T-helper 22 cell (primary cell): ENCODE measurements around the gene ROBO2.

Experiments
- DNase-seq: peaks from one replicate; pipeline ENCODE4 v3.0.0-alpha.2; 2020; ENCODE audit warnings: low read depth

Gene ROBO2

DNA sequence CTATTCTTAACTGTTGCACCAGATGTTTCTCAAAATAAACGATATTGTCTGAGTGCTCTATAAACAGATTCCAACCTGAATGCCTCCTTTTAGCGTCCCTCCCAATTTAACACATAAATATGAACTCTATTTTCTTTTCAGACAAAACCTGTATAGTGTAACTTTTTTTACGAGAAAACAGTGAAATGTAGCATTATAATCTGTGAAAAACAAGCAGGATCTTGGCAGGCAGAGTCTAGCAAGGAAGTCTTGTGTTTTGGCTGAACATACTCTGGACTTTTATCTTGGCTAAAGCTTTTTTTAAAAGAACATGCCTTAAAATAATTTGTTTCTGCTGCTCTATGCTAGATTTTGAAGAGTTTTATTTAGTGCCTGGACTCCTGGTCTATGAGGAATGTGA, 150.5 kb downstream of the ROBO2 start:
- DNase-seq, result no peak

DNA sequence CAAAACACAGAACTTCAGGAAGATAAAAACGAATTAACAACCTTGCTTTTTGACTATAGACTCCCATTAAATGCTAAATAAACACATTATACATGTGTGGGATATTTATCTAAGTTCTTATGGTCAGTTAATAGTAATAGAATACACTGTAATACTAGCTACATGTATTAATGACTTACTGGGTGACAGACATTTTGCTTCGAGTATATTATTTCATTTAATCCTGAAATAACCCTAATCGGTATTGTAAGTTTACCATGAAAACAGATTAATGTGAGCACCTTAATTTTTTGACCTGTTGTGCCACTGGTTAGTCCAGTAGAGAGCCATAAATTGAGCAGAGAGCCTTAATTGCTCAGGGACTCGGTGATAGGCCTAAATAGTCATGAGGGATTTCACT, 151.1 kb downstream of the ROBO2 start:
- no peak for DNase-seq

DNA sequence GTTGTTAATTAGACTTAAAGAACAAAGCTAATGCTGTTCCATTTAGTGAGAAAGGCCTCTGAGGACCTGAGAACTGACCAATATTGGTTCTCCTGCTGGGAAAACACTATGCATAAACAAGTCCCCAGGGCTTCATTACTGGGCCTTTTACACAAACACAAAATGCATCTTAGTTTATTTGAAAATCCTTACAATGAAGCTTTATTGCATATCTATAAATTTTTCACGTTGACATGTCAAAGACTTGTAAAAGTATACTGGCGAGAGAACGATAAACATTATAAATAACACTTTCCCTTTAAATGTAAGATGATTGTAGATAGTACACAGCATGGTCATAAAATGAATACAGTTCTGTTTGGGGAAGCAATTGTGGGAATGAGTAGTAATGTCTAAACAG, 151.7 kb downstream of the ROBO2 start:
- no peak for DNase-seq

DNA sequence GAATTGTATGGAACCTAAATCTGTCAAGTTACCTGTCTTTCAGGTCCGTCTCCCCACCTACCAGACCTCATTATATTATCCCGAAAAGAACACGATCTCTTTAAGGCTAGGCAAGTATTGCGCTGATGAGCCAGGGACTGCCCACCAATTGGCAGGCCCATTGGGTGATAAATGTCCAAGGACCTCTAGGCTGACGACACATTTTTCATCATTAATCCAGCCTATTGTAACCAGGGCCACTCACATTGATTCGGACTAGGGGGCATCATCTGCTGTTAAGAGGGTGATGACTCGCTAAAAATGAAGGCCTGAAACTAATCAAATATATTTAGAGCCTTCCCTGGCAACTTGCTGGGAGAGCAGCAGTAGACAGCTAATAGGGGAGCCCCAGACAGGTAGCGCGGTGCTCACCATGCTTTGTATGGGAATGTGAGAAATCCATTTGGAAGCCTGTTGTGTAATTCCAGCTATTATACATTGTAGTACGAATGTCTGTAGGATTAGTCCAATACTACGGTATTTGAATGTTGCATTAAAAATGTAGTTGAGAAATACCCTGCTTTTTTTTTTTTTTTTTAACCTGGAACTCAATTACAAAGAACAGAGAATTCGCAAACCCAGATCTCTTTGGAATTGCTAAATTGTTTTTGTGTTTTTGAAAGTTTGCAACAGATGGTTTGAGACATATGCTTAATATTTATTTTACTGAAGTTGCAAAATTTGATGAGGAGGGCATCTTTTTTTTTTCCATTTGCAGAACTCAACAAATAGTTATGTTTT, 156.1 kb downstream of the ROBO2 start:
- no peak for DNase-seq

DNA sequence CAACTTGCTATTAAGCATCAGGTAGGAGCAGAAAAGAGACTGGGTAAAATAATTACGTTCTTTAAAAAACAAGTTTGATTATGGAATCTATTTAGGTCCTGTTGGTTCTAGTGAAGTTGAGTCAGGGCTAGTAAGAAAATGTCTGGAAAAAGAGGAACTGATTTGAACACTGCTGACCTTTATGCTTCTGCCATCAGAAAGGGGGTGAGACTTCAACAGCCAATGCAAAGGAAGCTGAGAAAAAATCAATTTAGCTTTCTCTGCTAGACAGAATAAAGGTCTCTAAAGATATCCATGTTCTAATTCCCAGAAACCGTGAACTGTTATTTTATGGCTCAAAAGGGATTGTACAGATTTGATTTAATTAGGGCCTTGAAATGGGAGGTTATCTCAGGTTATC, 157.5 kb downstream of the ROBO2 start:
- no peak for DNase-seq

DNA sequence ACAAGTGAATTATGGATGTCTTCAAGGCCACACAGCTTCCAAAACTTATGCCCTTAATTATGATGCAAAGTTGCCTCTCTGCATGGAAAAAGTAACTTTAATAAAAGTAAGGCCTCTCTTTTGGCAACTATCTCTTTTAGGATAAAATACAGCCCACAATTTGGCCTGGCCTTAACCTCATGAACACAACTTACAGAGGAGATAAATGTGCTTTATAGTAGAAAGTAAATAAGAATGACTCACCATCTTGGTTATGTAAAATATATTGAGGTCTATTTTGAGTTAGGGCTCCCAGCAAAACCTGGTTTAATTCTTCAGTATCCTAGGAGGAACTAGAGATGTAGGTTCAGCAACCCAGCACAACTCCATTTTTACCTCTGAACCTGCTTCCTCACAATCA, 164.0 kb downstream of the ROBO2 start:
- DNase-seq, result no peak

DNA sequence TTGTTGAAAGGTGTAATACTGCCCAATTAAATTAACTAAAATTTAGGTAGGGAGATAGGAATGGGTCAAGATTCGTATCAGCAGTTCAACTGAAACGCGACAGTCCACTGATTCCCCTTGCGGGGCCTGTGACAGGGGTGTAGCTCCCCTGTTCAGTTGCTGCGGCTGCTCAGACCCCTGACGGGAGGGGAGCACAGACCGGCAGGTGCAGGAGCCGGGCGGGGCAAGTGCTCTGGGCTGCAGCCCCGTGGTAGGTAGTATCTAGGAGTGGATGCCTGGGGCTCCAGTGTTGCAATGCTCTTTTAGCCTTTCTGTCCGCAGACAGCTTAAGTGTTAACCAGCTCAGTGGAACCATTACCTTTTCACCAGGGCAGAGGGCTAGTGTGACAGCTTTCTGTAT, 164.9 kb downstream of the ROBO2 start:
- no peak for DNase-seq

DNA sequence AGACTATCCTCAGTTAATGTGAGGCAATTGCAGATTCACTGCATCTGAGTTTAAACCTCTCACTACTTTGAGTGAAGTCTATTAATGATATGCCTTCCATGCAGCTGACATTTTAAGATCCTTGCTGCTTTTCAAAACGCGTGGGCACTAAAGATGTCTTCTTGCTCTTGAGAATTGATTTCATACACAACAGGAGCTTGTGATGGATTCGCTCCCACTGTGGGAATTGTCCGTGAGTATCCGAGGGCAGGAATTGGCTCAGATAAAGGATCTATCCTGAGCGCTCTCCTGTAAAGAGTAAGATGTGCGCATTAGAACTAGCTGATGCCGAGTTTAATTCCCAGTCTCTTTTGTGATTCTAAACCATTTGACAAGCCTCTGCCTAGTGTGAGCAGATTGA, 167.9 kb downstream of the ROBO2 start:
- DNase-seq, result no peak

DNA sequence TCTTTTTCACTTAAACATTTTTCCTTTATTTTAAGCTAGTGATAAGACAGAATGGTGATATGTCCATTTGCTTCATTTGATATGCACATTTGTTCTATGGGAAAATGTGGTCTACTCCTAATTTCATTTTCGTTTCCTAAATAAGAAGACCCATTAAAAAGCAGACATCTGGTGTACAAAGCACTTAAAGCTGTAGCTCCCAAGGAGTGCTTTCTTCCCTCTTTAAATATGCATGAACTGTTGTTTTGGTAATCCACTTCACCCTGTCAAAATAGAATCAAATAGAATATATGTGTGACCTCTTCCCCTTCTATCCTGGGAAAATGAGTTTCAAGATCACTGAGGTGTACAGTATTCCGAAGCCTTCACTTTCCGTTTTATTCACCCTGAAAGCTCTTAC, 182.8 kb downstream of the ROBO2 start:
- DNase-seq, result no peak

DNA sequence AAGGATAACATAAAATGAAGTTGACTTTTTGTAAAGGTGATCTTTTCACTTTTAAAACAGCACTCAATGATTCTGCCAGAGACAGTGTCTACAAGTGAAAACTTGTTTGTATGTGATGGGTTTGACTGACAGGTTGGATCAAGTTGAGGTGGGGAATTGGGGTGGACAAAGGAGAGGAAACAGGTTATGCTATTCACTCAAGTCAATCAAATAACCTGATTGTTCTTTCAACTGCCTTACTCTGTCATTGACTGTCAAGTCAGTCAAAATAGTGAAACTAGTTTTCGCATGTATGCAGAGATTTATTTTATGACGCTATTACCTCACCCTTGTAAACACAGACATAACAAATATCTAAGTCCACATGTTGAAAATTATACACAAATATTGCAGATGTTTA, 187.7 kb downstream of the ROBO2 start:
- no peak for DNase-seq

DNA sequence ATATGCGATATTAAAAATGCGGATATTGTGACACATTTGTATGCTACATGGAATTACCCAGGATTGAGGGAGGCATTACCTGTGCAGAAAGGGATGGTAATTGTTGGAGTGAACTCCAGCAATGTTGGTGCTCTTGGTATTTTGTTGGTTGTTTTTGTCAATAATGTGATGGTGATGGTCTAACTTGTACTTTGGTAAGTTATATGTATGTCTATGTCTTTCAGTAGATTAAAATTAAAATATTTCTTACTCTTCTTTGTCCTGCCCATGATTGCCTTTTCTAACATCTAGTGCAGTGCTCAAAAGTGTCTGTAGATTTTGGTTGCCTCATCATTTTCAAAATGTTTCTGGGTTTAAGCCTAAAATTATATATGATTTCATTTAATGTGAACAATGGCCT, 192.7 kb downstream of the ROBO2 start:
- no peak for DNase-seq

DNA sequence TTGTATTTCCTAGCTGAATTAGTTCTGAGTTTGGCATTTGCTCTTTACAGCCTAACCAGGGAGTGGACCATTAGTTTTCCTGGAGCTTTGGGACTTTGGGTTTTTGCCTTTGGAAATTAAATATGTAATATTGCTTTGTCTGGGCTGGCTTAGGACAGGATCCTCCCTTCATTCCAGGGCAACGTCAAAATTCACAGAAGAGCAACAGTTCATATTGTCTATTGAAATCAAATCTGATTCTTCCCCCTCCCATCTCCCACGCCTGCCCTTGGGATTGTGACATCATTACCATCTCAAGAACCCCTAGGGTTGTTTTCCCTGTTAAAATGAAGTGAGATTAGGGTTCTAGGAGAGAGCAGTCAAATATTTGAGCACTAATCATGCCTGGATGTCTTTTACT, 194.1 kb downstream of the ROBO2 start:
- no peak for DNase-seq

DNA sequence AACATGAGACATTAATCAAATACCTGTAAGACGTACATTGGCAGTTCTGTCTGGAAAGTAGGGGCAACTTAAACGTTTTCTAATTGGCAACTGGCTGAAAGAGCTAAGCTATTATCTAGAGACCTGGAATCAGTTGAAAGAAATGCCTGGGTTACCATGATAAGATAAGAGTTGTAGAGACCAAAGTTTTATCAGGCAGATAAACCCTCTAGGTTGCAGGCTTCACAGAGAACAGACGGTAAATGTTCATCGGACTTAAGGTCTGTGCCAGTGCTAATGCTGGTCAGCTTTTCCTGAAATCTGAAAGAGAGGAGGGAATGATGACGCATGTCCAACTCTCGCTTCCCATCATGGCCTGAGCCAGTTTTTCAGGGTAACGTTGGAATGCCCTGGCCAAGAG, 196.2 kb downstream of the ROBO2 start:
- DNase-seq, result no peak

DNA sequence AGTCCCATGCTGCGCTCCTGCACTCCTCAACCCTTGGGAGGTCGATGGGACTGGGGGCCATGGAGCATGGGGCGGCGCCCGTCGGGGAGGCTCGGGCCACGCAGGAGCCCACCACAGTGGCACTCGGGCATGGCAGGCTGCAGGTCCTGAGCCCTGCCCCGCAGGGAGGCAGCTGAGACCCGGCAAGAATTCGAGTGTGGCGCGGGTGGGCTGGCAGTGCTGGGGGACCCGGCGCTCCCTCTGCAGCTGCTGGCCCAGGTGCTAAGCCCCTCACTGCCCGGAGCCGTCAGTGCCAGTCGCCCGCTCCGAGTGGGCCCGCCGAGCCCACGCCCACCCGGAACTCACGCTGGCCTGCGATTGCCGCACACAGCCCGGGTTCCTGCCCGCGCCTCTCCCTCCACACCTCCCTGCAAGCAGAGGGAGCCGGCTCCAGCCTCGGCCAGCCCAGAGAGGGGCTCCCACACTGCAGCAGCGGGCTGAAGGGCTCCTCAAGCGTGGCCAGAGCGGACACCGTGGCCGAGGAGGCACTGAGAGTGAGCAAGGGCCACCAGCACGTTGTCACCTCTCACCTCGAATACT, 200.3 kb downstream of the ROBO2 start:
- no peak for DNase-seq

DNA sequence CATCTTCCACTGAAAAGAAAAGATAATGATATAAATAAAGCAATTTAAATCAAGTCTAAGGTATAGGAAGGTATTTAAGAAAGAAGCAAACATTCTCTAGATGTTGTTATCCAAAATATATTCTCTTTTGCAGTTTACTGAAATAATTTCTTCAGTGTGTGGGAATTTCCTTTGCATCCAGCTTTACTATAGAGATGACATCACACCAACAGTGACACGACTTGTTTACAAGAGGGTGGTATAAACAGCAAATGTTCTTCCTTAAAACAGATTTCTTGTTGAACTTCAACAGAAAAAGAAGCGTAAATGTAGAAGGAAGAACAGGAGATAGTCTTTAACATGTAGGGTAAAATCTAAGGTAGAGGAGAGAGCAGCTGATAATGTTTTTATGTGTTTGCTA, 202.5 kb downstream of the ROBO2 start:
- DNase-seq, result no peak

DNA sequence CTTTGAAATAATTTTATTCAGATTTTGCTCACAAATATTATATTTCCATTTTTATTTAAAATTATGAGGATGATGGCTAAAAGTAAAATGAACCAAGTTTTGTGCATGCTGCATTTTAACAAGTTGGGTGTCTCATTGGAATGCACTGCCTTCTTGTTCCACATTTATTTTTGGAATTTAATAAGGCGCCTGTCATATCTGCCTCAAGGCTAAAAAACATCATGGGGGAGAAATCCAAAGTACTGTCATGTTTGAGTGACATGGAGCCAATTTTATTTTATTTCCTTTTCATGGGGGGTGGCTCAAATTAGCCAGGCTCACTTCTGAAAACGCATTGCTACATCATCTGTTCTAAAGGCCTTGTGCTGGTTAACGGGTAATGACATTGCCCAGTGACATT, 205.1 kb downstream of the ROBO2 start:
- DNase-seq, result no peak

DNA sequence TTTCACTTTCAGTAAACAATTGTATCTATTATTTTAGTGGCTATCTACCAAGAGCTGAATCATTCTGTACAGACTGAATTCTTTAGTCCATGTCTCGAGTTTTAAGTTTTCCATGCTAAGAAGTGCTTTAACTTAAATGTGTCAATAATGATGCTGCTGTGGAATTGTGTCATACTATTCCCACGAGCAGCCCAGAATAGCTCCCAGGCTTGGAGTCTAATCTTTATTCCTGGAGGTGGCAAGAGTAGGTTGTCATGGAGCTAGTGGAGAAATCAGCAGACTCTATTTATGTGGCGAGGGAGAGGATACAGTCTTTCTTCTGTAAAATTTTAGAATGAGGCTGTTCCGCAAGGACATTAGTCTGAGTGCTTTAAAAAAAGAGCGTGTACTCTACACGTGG, 207.2 kb downstream of the ROBO2 start:
- DNase-seq, result no peak

DNA sequence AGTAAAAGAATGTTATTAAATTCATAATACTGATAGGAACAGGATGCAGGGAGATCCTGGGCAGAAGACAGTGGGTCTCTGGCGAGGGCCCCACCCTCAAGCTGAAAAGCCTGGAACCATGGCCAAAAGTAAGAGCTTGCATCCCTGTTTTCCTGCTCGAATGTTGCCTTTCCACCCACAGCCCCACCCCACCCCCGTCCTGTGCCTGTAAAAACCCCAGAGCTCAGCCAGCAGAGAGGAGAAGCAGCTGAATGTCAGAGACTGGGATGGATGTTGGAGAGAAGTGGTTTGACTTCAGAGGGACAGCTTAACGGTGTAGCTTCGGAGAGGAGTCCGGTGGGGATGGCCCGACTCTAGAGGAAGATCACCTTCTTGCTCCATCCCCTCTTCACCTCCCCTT, 207.9 kb downstream of the ROBO2 start:
- no peak for DNase-seq

DNA sequence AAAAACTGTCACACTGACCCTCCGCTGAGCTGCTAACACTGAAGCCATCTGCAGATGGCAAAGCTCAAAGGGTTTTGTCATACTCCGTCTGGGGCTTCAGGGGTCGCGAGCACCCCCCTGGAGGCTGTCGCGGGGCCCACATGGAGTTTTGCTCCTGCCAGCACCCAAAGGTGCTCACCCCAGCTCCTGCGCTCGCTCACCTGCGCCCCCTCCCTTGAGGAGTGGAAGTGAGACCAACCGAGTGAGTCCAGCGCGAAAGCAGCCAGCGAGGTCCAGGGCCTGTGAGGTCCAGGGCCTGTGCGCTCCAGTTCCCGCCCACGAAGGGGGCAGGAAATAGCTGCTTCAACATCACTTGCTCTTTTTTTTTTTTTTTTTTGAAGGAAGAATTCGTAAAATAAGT, 208.5 kb downstream of the ROBO2 start:
- DNase-seq, result no peak

DNA sequence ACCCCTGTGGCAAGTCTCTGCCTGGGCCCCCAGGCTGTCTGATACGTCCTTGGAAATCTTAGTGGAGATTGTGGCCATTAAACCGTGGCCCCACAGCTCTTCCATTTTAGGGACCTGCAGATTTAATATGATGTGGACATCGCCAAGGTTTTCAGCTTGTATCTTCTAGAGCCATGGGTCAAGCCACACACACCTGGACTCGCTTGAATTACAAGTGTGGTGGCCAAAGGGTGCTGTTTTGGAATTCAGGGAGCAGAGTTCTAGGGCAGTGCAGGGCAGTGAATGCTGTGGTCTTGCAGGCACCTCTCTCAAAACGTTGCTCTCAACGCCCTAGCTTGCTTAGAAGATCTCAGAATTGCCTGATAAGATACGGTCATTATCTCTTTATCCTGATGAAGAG, 211.2 kb downstream of the ROBO2 start:
- no peak for DNase-seq

DNA sequence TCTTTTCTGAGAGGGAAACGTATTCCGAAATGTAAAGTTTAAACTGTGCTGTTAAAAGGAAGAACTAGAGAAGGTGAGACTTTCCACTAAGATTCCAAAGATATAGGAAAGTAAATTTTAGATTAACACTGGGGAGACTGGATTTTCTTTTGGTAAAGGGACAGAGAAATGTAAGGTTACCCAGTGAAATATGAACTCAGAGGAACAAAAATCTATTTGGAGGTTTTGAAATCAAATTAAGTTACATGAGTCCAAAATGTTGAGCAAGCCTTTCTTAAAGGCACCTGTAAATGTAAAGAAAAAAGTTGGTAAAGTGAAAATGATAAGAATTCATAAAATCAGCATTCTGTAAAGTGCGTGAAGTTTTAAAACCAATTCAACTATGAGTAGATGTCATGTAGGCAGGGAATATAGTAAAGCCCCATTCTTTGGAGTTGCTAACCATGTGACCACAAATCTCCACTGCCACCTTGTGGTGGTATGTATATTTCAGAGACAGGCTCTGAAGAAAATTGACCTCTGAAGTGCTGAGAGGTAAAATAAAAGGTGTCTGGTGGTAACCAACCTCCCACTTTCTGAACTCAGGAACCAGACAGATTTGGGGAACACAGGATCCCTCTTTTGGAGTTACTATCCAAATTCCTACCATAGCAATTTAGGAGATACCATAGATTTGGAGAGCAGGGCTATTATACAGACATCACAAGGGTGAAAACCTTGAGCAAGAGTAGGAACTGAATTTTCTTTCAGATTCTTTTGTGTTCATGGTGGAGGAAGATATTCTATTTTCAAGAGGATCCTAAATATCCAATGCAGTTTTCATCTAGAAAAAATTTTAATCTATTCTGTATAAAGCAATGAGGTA, 215.3 kb downstream of the ROBO2 start:
- DNase-seq, result no peak

DNA sequence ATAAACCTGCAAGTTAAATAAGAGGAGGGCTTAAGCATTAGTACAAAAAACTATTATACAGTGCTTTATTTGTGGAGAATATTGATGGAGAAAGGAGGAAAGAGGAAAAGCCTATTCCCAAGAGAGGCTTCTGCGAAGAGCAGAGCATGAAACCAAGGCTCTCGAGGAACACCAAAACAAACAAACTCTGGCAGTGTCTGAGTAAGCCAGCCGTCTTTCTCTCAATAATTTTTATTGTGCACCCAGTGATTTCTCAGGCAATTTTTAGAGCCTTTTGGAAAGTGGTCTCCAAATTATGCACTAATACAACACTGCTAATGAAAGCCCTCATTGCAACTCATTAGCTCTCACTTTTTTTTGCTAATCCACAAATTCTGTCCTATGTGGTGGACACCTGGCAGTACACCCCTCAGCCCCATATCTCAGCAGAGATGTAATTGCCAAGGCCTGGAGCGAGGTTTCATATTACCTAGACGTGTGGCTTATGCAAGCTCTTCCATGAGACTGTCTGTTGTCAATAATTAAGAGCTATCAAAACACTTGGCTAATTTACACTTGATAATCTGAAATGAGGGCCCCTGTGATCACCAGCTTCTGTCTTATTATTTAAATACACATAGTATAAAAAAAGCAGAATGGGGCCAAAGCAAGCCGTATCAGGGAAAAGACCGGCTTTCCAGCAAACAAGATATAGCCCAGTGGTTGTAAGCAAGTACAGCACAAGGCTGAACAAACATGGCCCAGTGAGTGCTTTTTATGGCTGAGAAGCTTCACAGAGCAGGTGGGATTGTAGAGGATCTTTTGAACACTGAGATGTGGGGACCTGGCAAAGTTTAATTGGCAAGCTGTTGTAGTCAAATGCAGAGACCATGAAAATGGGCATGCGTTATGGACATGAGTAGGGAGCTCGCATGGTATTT, 216.9 kb downstream of the ROBO2 start:
- DNase-seq, result no peak
